GM19463 (cell line): ENCODE results near the gene TAF12.
"Not testable (repeated sequence)": the region's sequence is repeated elsewhere in the genome, so short reads cannot be mapped to it uniquely, and the experiment has no call there.

Source experiments
- ATAC-seq: cut with Tn5 transposase; IDR thresholded peaks from one replicate; pipeline ENCODE4 v1.9.1; 2021; ENCODE audit warnings: mild to moderate bottlenecking, moderate library complexity; ENCODE audit not compliant: unreplicated experiment

The TAF12 gene

DNA sequence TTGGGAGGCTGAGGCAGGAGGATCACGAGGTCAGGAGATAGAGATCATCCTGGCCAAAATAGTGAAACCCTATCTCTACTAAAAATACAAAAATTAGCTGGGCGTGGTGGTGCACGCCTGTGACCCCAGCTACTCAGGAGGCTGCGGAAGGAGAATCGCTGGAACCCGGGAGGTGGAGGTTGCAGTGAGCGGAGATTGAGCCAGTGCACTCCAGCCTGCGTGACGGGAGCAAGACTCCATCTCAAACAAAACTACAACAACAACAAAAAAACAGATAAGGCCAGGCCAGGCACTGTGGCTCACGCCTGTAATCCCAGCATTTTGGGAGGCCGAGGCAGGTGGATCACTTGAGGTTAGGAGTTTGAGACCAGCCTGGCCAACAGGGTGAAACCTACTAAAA lies 2.5 kb upstream of the TAF12 start:
- not testable (repeated sequence) for ATAC-seq

DNA sequence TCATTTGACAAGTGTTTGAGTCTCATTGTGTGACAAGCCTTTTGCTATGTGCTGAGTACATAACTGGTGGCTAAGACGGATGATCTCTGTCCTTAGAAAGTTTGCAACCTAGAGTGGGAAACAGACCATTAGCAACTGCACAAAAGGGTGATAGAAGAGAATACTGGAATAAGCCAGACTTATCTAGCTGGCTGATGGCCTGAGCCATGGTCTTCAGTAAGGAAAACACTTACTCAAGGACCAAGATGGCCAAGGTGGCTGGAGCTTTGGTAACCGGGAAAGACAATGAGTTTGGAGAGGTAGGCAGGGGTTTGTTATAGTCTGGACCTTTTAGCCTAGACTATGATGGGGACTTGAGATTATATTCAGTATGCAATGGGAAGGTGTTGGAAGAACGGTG lies 1.6 kb upstream of the TAF12 start:
- no peak for ATAC-seq

DNA sequence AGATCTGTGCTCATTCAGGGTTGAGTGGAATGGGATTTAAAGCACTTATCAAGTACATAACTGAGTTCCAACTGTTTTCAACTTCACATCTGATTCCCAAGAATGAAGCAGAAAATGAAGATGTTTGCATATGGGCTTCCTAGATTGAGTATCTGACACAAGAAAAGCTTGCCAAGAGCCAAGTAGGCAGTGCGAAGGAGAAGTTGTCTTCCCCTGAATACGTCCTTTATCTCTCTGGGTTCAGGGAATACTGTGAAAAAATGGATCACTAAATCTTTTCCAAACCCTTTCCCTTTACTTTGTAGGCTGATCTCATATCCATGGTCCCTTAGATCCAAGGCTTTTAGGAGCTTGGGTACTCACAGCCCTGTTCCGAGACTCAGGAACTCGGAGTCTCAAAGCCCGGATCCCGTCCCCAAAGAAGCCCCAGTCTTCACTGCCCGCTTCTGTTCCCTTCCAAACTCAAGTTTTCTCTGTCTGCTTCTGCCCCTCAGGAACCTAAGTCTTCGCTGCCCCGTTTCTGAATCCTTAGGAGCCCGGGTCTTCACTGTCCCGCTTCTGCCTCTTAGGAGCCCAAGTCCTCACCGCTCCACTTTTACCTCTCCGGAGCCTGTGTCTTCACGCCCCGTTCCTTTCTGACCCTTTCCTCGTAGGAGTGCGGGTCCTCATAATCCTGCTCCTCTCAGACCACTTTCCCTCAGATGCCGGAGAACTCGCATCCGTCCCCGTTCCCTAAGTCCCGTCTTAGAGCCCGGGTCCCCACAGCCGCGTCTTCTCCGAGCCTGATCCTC lies 616 bp downstream of the TAF12 start:
- ATAC-seq = peak; percentile 3

- ATAC-seq = no peak
These were observed 2.1 kb downstream of the TAF12 start for GRCh38 chr1:28640766-28641165.

DNA sequence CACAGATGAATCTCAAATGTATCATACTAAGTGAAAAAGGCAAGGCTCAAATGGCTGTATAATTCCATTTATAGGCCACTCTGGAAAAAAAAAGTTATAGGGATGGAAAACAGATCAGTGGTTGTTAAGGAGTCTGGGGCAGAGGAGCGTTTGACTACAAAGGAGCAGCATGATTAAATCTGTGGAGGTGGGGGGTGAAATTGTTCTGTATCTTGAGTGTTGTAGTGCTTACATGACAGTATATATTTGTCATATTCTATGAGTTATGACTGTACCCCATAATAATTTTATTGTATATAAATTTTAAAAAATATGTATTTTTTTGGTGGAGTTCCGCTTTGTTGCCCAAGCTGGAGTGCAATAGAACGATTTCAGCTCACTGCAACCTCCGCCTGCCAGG lies 10.3 kb downstream of the TAF12 start:
- no peak for ATAC-seq

- ATAC-seq = no peak
These were observed 11.2 kb downstream of the TAF12 start for GRCh38 chr1:28631713-28632112.

DNA sequence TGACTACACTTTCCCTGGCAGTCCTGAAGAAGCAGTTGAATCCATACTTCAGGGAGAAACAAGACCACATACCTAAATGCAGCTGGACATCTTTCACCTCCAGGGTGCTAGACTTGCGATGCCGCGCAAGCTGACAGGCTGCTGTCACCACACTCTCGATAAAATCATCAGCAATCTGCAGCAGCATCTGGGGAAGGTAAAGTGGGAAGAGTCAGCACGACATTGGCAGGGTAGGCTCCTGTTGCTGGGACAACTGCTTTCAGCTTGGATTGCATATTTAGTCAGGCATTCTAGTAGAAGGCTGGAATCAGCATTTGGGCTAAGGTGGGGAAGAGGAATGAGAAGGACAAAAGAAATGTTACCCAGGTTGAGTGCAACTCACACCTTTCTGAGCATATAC lies 29.7 kb downstream of the TAF12 start:
- ATAC-seq = no peak

- ATAC-seq = no peak
These were observed 36.1 kb downstream of the TAF12 start for GRCh38 chr1:28606771-28607170.

- ATAC-seq = no peak
These were observed 37.9 kb downstream of the TAF12 start for GRCh38 chr1:28604962-28605361.

- no peak for ATAC-seq
These were observed 38.5 kb downstream of the TAF12 start for GRCh38 chr1:28604411-28604810.

GRCh38 chr1:28602536-28603439 lies 40.1 kb downstream of the TAF12 start:
- no peak for ATAC-seq

GRCh38 chr1:28601696-28602095 lies 41.2 kb downstream of the TAF12 start:
- peak; percentile 61 for ATAC-seq

DNA sequence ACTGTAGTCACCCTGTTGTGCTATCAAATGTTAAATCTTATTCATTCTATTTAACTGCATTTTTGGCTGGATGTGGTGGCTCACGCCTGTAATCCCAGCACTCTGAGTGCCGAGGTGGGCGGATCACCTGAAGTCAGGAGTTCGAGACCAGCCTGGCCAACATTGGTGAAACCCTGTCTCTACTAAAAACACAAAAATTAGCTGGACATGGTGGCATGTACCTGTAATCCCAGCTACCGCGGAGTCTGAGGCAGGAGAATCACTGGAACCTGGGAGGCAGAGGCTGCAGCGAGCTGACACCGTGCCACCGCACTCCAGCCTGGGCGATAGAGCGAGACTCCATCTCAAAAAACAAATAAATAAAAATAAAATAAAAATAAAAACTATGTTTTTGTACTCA lies 46.6 kb downstream of the TAF12 start:
- not testable (repeated sequence) for ATAC-seq

DNA sequence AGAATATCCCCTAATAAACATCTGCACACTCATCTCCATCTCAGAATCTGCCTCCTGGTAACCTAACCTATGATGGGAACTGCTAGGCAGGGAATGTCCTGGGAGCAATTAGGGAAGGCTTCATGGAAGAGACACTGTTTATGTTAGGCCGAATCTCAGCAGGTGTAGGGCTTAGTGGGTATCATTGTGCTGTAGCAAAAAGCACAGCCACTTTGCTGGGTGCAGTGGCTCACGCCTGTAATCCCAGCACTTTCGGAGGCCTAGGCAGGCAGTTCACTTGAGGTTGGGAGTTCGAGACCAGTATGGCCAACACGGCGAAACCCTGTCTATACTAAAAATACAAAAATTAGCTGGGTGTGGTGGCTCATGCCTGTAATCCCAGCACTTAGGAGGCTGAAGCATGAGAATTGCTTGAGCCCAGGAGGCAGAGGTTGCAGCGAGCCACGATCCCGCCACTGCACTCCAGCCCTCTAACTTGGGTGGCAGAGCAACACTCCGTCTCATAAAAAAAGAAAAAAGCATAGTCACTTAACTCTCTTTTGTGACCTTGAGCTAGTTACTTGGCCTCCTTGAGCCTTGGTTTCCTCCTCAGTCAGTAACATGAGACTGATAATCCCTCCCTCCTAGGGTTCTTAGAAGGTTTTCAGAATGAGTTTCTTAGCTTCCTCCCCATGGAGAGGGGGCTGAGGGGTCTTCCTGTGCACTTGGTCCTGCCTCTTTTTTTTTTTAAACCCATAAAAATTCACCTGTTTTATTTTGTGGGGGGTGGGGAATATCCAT lies 47.3 kb downstream of the TAF12 start:
- ATAC-seq = no peak

- not testable (repeated sequence) for ATAC-seq
These were observed 48.0 kb downstream of the TAF12 start for GRCh38 chr1:28594686-28595411.

GRCh38 chr1:28593988-28594356 lies 48.9 kb downstream of the TAF12 start:
- not testable (repeated sequence) for ATAC-seq

GRCh38 chr1:28592321-28593071 lies 50.4 kb downstream of the TAF12 start:
- peak; percentile 67 for ATAC-seq

- ATAC-seq = peak; percentile 45
These were observed 51.1 kb downstream of the TAF12 start, which contains the start of gene RAB42 for GRCh38 chr1:28591708-28592320. TSS of gene RAB42 (plus strand) at chr1:28592265. CDS start at chr1:28592512, 247 bp downstream.
